Naive B cell (primary cell): Measurements from ENCODE around the gene TMX1. TPM values are rescaled to one million over a fixed set of nuclear protein-coding genes. Genes with fewer than 3 reads are reported as not detected.

Source experiments
- ATAC-seq, 2 donors: fragments of 150-1000 bp; cut with Tn5 transposase; 2 replicates each; pipeline ENCODE4 v1.10.0; 2021; ENCODE audit warnings: low read depth in 2 of 2, mild to moderate bottlenecking in 2 of 2, moderate library complexity in 2 of 2
- DNase-seq: peaks from one replicate; pipeline ENCODE4 v3.0.0; 2022
- H3K27ac Mint-ChIP-seq, 6 donors: one replicate each; pipeline ENCODE4 v1.8.0; 2020 to 2022; ENCODE audit warnings: mild to moderate bottlenecking in 6 of 6, mixed read lengths in 6 of 6, moderate library complexity in 5 of 6, inconsistent platforms in 2 of 6
- H3K27me3 Mint-ChIP-seq, 3 donors: one replicate each; pipeline ENCODE4 v1.8.0; 2021 to 2022; ENCODE audit warnings: mixed read lengths in 3 of 3, mild to moderate bottlenecking in 1 of 3
- H3K36me3 Mint-ChIP-seq, 2 donors: one replicate each; pipeline ENCODE4 v1.8.0; 2020 to 2022; ENCODE audit warnings: mixed read lengths in 2 of 2, inconsistent platforms in 1 of 2, mild to moderate bottlenecking in 1 of 2
- H3K4me1 Mint-ChIP-seq, 3 donors: one replicate each; pipeline ENCODE4 v1.8.0; 2020 to 2022; ENCODE audit warnings: mixed read lengths in 3 of 3, inconsistent platforms in 1 of 3, mild to moderate bottlenecking in 1 of 3, moderate library complexity in 1 of 3
- H3K4me3 Mint-ChIP-seq, 8 donors: one replicate each; pipeline ENCODE4 v1.8.0; 2020 to 2022; ENCODE audit warnings: mild to moderate bottlenecking in 8 of 8, mixed read lengths in 8 of 8, moderate library complexity in 8 of 8, inconsistent platforms in 2 of 8
- H3K9me3 Mint-ChIP-seq, 7 donors: one replicate each; pipeline ENCODE4 v1.8.0; 2020 to 2022; ENCODE audit warnings: mixed read lengths in 7 of 7, mild to moderate bottlenecking in 5 of 7, inconsistent platforms in 2 of 7, moderate library complexity in 1 of 7
- polyA plus RNA-seq, 6 donors: library from polyadenylated mRNA; unstranded; fragments of 300-500 nt; fragmentation: Illumina TruSeq; gene quantifications; one replicate each; pipeline ENCODE4 v1.2.3, GENCODE V29; 2021; ENCODE audit warnings: low read depth in 6 of 6

Gene TMX1
- polyA plus RNA-seq, 6 donors from 2014 or later, result 36.4 to 59.1 (median 42.1) TPM

DNA sequence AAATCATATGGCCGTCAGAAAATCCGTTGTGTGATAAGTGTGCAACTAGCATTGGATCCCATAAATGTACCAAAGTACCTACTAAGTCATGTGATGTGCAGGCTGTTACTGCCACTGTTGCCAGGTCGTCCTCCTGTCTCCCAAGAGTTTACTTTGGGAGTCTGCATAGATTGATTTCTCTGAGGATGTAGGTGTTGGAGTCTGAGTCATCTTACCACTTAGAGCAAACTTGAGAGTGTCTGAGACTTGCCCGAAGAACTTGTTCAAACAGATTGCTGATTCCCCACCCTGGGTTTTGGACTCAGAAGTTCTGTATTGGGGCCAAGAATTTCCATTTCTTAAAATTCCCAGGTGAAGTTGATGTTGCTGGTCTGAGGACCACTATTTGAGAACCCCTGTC lies 11.4 kb downstream of the TMX1 start:
- Mint-ChIP-seq H3K4me1 (peaks cover 8 to 17% (median 16%) of the 10 kb centered on the region in 3 donors), H3K4me3 (no peak overlapping the region), H3K9me3 (no peaks in the 10 kb centered on the region), H3K27me3 (no peaks in the 10 kb centered on the region), H3K27ac (peak overlapping the region in 1 of 6 donors; percentile 74), H3K36me3 (peaks cover 9 to 19% of the 10 kb centered on the region in 2 donors)
- ATAC-seq (no peak), DNase-seq (no peak)

DNA sequence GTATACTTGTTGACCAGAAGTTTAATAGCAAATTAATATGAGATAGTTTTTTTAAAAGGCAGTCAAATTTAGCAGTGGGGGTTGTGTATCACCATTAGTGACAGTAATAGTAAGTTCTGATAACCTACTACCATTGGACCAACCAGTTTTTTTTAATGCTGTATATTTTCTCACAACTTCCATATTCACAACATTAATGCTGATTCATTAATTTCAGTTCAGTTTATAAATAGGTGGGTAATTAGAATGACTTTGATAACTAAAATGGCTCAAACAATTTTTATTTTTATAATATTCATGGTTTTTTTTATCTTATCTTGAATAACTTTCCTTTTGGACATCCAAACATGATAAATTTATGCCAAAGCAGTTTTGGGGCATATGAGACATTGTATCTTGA lies 13.8 kb downstream of the TMX1 start:
- Mint-ChIP-seq H3K27me3 (no peaks in the 10 kb centered on the region), H3K4me1 (peaks cover 0 to 2% (median under 1%) of the 10 kb centered on the region in 3 donors), H3K36me3 (peaks cover 19 to 28% of the 10 kb centered on the region in 2 donors), H3K27ac (peak overlapping the region in 1 of 6 donors; percentile 84), H3K4me3 (no peak overlapping the region), H3K9me3 (peaks cover 0 to 8% (median 5%) of the 10 kb centered on the region in 7 donors)
- no peak for ATAC-seq
- DNase-seq, result no peak

DNA sequence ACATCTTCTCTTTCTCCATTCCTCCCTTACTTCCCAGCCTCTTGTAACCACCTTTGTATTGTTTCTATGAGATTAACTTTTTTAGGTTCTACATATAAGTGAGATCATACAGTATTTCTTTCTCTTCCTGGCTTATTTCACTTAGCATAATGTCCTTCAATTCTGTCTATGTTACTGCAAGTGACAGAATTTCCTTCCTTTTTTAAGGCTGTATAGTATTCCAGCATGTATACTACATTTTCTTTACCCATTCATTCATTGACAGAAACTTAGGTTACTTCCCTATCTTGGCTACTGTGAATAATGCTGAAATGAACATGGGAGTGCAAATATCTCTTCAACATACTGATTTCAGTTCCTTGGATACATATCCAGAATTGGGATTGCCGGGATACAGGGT lies 18.2 kb downstream of the TMX1 start:
- H3K27ac Mint-ChIP-seq, result no peak overlapping the region
- H3K4me1 Mint-ChIP-seq, result peaks cover 0 to 9% (median 5%) of the 10 kb centered on the region in 3 donors
- ATAC-seq (no peak), DNase-seq (no peak)
- H3K4me3 Mint-ChIP-seq, result no peak overlapping the region
- no peaks in the 10 kb centered on the region for H3K27me3 Mint-ChIP-seq
- peaks cover 0 to 8% (median 5%) of the 10 kb centered on the region in 7 donors for H3K9me3 Mint-ChIP-seq
- H3K36me3 Mint-ChIP-seq, result peaks cover 10 to 30% of the 10 kb centered on the region in 2 donors

DNA sequence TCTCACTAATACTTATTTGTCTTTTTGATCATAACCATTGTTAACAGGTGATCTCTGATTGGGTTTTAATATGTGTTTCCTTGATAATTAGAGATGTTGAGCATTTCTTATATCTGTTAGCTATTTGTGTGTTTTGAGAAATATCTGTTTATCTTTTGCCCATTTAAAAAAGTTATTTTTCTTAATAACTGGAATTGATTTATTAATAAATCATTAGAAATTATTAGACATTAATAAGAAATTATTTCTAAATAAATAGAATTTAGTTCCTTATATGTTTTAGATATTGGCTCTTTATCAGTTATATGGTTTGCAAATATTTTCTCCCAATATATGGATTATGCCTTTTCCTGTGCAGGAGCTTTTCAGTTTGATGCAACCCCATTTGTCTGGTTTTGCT lies 18.7 kb downstream of the TMX1 start:
- no peak for DNase-seq
- no peak overlapping the region for H3K4me3 Mint-ChIP-seq

DNA sequence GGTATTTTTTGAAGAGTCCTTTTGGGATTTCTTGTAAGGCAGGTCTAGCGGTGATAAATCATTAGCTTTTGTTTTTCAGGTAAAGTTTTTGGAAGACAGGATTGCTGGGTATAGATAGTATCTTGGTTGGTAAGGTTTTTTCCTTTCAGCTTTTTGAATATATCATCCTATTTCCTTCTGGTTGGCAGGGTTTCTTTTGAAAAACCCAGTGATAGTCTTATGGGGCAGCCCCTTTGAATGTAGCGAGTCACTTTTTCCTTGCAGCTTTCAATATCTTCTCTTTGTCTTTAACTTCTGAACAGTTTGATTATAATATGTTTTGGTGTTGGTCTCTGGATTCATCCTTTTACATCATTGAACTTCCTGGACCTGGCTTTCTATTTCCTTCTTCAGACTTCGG lies 20.2 kb downstream of the TMX1 start:
- Mint-ChIP-seq H3K27ac (no peak overlapping the region), H3K27me3 (no peaks in the 10 kb centered on the region), H3K36me3 (peaks cover 10 to 26% of the 10 kb centered on the region in 2 donors), H3K9me3 (peaks cover 0 to 8% (median 5%) of the 10 kb centered on the region in 7 donors), H3K4me1 (peaks cover 0 to 9% (median 5%) of the 10 kb centered on the region in 3 donors), H3K4me3 (no peak overlapping the region)
- DNase-seq (no peak), ATAC-seq (no peak)

More for the DNA sequence above, 18.7 kb downstream of the TMX1 start:
- Mint-ChIP-seq H3K4me1 (peaks cover 0 to 9% (median 5%) of the 10 kb centered on the region in 3 donors), H3K9me3 (peaks cover 0 to 8% (median 5%) of the 10 kb centered on the region in 7 donors), H3K27ac (no peak overlapping the region), H3K36me3 (peaks cover 10 to 26% of the 10 kb centered on the region in 2 donors), H3K27me3 (no peaks in the 10 kb centered on the region)
- ATAC-seq, result no peak

DNA sequence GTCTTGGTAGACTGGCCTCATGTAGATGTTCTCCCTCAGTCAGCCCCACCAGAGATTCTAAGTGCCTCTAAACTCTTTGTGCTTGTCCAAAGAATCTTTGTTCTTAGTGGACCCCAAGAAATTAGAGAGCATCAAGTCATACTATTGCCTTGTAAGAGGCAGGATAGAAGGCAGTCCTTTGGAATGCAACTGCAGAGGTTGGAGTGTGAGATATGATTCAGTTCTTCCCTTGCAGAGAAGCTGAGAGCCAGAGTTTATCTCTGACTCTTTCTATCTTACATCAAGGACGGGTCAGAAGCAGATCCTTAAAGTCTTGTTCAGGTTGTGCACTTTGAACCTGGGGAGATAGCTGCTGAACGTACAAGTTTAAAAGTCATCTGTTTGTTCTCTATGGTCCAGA lies 21.1 kb downstream of the TMX1 start:
- peaks cover 10 to 24% of the 10 kb centered on the region in 2 donors for H3K36me3 Mint-ChIP-seq
- ATAC-seq (no peak), DNase-seq (no peak)
- peaks cover 0 to 9% (median 5%) of the 10 kb centered on the region in 3 donors for H3K4me1 Mint-ChIP-seq
- H3K27ac Mint-ChIP-seq, result no peak overlapping the region
- H3K9me3 Mint-ChIP-seq, result peaks cover 0 to 8% (median 5%) of the 10 kb centered on the region in 7 donors
- H3K27me3 Mint-ChIP-seq, result no peaks in the 10 kb centered on the region
- no peak overlapping the region for H3K4me3 Mint-ChIP-seq

DNA sequence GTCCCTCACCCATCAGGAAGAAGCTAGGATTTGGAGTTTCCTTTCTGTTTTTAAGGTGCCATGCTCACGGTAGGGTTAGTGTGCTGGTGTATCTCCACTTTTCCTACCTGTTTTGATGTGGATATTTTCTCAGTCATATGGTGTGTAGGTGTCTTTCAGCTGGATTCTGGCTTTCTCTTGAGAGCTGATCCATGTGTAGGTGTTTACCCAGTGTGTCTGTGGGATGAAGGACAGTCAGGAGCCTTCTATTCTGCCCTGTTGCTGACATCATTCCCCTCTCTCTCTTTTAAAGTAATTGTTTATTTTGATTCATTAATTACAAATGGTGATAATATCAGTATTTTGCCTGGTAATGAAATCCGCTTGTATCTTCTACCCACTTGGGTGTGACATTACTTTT lies 22.8 kb downstream of the TMX1 start:
- Mint-ChIP-seq H3K9me3 (peaks cover 0 to 8% (median 5%) of the 10 kb centered on the region in 7 donors), H3K4me1 (peaks cover 0 to 9% (median 5%) of the 10 kb centered on the region in 3 donors), H3K4me3 (no peak overlapping the region), H3K27ac (no peak overlapping the region), H3K36me3 (peaks cover 9 to 20% of the 10 kb centered on the region in 2 donors), H3K27me3 (no peaks in the 10 kb centered on the region)
- DNase-seq, result no peak
- no peak for ATAC-seq

DNA sequence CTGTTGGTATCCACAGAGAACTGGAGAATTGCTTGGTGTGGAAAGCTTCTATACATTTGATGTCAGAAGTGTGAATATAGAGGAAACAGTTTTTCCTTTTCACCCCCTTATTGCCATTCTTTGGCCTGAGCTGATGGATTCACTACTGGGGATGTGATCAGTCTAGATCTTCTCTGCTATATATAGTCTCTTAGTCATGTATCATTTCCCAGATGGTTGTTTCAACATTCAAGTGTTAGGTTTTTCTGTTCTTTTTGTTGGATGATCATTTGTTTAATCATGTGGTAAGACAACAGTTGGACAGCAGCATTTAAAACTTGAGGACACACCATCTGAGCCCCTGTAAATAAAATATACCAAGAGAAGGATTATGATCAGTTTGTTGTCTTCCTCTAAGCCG lies 29.6 kb downstream of the TMX1 start:
- Mint-ChIP-seq H3K4me3 (no peak overlapping the region), H3K27me3 (no peaks in the 10 kb centered on the region), H3K9me3 (no peaks in the 10 kb centered on the region), H3K27ac (no peak overlapping the region), H3K36me3 (no peaks in the 10 kb centered on the region), H3K4me1 (peaks cover 0 to 3% (median 0%) of the 10 kb centered on the region in 3 donors)
- DNase-seq (no peak), ATAC-seq (no peak)

DNA sequence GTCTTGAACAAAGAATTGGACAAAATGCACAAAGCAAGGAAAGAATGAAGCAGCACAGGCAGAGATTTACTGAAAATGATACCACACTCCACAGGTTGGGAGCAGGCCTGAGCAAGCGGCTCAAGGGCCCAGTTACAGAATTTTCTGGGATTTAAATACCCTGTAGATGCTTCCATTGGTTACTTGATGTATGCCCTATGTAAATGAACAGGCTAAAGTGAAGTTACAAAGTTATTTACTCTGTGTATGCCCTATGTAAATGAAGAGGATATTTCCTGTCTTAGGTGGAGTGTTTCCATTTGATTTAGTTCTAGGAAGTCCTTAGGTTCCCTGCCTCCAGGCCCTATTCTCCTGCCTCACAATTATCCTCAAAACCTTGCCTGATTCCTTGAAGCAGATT lies 36.6 kb downstream of the TMX1 start:
- DNase-seq, result no peak
- peaks cover 0 to 4% of the 10 kb centered on the region in 2 donors for H3K36me3 Mint-ChIP-seq
- H3K27ac Mint-ChIP-seq, result no peak overlapping the region
- ATAC-seq, result no peak
- H3K9me3 Mint-ChIP-seq, result no peaks in the 10 kb centered on the region
- no peaks in the 10 kb centered on the region for H3K27me3 Mint-ChIP-seq
- no peak overlapping the region for H3K4me3 Mint-ChIP-seq
- H3K4me1 Mint-ChIP-seq, result no peaks in the 10 kb centered on the region

DNA sequence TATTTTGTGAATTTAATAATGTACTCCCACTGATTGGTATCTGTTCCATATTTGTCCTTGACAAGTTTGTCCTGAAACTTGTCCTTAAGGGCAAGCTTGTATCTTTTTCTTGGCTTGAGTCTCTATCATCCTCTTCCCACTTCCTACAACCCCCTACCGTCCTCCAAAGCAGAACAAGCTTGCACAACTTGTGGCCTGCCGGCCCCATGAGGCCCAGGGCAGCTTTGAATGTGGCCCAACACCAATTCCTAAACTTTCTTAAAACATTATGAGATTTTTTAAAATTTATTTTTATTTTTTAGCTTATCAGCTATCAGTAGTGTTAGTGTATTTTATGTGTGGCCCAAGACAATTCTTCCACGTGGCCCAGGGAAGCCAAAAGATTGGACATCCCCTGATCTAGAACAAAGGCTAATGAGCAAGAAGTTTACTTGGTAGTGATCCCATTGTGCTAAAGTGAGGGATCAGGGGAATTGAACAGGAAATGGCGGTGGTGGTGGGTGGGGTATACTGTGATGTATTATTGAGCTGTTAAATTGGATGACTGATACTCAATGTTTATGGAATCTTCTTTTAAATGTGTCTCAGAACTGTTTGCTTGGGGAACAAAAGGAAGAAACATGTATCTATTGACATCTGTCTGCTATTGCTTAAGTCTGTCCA lies 37.8 kb downstream of the TMX1 start:
- Mint-ChIP-seq H3K4me3 (no peak overlapping the region), H3K36me3 (peaks cover 0 to 4% of the 10 kb centered on the region in 2 donors), H3K9me3 (no peaks in the 10 kb centered on the region), H3K27ac (no peak overlapping the region), H3K4me1 (no peaks in the 10 kb centered on the region), H3K27me3 (no peaks in the 10 kb centered on the region)
- DNase-seq, result no peak
- no peak for ATAC-seq

DNA sequence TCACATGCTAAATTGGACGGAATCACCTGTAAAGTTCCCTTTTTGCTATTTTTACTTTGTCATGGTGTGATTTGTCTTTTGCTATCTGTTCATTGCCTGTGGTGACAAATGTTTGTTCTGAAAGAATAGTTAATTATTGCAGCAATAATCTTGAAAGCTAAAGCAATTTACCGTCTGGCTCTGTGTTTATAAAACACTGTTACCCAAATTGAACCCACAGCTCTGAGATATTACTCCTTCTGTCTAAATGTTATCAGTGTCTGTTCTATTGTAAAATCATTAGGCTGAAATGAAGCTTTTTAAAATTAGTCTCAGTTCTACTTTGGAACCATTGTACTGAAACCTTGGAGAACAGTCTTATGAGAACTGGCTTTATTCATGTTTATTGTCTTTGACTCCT lies 42.5 kb downstream of the TMX1 start:
- DNase-seq, result no peak
- H3K27me3 Mint-ChIP-seq, result no peaks in the 10 kb centered on the region

DNA sequence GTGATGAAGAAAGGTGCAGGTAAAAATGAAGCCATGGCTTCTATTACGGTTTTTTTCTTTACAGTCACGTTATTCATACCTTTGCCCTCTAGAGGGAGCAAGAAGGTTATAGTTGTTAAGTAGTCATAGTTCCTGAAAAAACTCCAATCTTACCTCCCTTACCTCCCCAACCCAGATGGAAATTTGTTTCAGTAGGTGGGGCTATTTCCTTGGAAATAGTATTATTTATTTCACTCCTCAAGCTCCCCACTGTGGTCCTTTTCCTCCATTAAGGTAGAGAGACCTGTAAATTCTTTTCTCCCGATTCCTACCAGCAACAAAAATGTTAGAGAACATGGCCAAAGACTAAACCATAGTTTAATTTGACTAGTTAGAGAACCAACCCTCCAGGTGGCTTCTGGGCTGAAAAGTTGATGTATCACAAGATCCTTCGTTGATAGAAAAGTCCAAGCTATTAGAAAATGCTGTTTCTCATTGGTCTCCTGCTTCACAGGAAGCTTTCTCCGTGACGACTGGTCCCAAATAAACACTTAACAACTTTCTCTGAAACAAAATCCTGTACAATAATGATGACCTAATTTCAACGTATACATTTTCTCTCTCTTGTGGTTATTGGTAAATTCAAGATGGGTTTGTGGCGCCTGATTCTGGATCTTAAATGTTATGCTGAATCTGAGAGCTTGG lies 43.5 kb downstream of the TMX1 start:
- Mint-ChIP-seq H3K27me3 (no peaks in the 10 kb centered on the region), H3K4me3 (no peak overlapping the region), H3K4me1 (peaks cover 0 to 4% (median 0%) of the 10 kb centered on the region in 3 donors), H3K36me3 (peaks cover 0 to 4% of the 10 kb centered on the region in 2 donors), H3K9me3 (no peaks in the 10 kb centered on the region), H3K27ac (no peak overlapping the region)
- ATAC-seq (peak; percentile 32 to 48), DNase-seq (peak; percentile 27)

More for the DNA sequence above, 42.5 kb downstream of the TMX1 start:
- peaks cover 0 to 4% (median 0%) of the 10 kb centered on the region in 3 donors for H3K4me1 Mint-ChIP-seq
- no peak overlapping the region for H3K27ac Mint-ChIP-seq
- H3K4me3 Mint-ChIP-seq, result no peak overlapping the region
- peaks cover 0 to 4% of the 10 kb centered on the region in 2 donors for H3K36me3 Mint-ChIP-seq
- H3K9me3 Mint-ChIP-seq, result no peaks in the 10 kb centered on the region
- no peak for ATAC-seq

DNA sequence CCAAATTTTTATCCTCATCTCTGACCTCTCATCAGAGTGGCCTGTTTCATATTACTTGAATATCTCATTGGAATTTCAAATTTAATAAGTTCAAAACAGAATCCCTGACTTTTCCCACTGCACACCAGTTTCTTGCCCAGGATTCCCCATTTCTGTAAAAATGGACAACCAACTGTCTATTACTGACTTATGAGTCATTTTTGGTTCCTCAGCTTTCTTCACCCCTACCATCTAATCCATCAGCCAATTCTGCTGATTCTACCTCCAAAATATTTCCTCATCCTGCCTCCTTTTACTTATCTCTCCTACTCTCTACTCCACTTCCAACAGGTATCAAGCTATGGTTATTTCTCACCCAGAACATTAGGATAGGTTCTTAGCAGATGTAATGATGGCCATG lies 44.2 kb downstream of the TMX1 start:
- no peak for DNase-seq
- Mint-ChIP-seq H3K36me3 (peaks cover 0 to 4% of the 10 kb centered on the region in 2 donors), H3K9me3 (no peaks in the 10 kb centered on the region), H3K27ac (peak overlapping the region in 1 of 6 donors; percentile 80), H3K27me3 (no peaks in the 10 kb centered on the region), H3K4me1 (peaks cover 0 to 4% (median 0%) of the 10 kb centered on the region in 3 donors), H3K4me3 (no peak overlapping the region)
- ATAC-seq, result no peak

DNA sequence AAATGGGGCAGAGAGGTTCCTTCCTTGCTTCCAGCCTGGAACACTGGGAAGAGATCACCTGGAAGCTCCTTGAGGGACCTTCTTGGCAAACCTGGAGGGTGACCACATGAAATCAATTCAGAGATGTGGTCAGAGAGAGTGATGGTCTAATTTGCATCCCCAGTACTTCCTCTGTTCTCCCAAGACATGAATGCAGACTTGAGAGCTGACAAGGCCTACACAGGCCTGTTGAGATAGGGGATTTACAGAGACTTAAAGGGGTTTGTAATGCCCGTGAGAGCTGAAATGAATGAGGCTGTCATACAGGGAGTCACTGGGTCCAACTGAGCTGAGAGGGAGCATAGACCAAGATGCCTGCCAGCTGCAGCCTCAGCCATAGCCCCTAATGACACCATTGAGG lies 45.1 kb downstream of the TMX1 start:
- H3K27me3 Mint-ChIP-seq, result no peaks in the 10 kb centered on the region
- peaks cover 0 to 4% (median 0%) of the 10 kb centered on the region in 3 donors for H3K4me1 Mint-ChIP-seq
- peak overlapping the region in 1 of 8 donors; percentile 42 for H3K4me3 Mint-ChIP-seq
- H3K9me3 Mint-ChIP-seq, result no peaks in the 10 kb centered on the region
- peaks cover 0 to 4% of the 10 kb centered on the region in 2 donors for H3K36me3 Mint-ChIP-seq
- DNase-seq (no peak), ATAC-seq (no peak)
- peak overlapping the region in 3 of 6 donors; percentile 4 to 70 (median 65) for H3K27ac Mint-ChIP-seq
